ENCODE results near the gene LBHD2.

- TF ChIP-seq, protein P1, sequence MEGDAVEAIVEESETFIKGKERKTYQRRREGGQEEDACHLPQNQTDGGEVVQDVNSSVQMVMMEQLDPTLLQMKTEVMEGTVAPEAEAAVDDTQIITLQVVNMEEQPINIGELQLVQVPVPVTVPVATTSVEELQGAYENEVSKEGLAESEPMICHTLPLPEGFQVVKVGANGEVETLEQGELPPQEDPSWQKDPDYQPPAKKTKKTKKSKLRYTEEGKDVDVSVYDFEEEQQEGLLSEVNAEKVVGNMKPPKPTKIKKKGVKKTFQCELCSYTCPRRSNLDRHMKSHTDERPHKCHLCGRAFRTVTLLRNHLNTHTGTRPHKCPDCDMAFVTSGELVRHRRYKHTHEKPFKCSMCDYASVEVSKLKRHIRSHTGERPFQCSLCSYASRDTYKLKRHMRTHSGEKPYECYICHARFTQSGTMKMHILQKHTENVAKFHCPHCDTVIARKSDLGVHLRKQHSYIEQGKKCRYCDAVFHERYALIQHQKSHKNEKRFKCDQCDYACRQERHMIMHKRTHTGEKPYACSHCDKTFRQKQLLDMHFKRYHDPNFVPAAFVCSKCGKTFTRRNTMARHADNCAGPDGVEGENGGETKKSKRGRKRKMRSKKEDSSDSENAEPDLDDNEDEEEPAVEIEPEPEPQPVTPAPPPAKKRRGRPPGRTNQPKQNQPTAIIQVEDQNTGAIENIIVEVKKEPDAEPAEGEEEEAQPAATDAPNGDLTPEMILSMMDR (IDR thresholded peaks at IDR 0.05; ENCODE audit: low read depth, low read length) = no peak
- no peak for TF ChIP-seq EZH2phosphoT487 (IDR thresholded peaks at IDR 0.05; ENCODE audit: low read depth)
These were observed 27.3 kb downstream of the LBHD2 start for GRCh38 chr14:103111232-103111868.

All from OCI-LY3 (cell line).